UCSD-AML1 (cell line): Measurements from ENCODE around the gene GABRB1.

ENCODE experiments used
- DNase-seq: peaks from one replicate; lab custom pipeline; 2025; ENCODE audit not compliant: unreplicated experiment; lab: John Stamatoyannopoulos, UW

The GABRB1 gene

DNA sequence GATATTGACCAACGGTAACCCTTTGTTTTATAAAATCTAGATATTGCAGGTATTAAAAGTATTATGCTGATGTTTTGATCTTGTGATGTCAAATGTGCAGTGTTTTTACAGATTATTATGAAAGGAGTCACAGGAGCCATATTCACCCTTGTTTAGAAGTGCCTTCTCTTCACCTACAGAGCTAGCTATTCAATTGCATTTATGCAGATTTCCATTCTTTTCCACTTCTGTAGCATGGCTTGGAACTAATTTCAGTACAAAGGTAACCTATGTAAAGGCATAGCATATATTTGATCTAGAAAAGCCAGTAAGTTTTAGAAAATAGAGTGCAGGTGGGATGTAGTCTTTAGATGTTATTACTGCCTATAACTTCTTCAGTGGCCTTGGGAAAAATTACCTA lies 176.2 kb downstream of the GABRB1 start:
- DNase-seq, result no peak

DNA sequence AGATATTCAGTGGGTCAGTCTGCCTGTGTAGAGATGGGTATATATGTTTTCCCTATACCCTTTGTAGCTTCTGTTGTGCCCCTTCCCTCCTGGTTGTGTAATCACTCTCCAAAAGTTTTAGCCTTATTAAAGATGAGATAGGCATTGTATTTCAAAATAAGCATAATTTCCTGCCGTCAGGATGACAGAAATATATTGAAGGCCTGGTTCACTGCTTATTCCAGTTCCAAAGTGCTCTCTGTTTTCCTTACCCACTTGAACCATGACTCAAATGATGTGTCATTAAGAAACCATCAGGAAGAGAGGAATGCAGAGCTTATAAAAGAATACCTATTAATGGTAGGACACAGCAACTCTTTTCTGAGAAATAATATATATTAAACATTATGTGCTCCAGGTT lies 178.5 kb downstream of the GABRB1 start:
- DNase-seq, result no peak

DNA sequence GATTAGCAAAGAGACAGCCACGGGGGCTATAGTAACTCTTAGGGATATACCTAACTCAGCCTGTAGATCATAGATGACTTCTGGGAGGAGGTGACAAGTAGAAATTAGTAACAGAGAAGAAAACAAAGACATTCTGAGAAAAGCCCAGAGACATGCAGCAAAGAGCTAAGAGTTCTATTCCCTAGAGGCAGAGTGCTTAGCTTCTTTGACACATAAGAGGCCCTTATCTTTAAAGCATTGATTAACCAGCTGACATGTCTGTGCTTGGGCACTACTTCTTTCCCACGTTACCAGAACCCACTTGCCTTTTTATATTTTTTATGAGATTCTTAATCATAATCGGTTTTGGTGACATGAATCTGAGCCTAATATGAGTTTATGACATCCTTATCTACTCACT lies 179.5 kb downstream of the GABRB1 start:
- DNase-seq, result no peak

DNA sequence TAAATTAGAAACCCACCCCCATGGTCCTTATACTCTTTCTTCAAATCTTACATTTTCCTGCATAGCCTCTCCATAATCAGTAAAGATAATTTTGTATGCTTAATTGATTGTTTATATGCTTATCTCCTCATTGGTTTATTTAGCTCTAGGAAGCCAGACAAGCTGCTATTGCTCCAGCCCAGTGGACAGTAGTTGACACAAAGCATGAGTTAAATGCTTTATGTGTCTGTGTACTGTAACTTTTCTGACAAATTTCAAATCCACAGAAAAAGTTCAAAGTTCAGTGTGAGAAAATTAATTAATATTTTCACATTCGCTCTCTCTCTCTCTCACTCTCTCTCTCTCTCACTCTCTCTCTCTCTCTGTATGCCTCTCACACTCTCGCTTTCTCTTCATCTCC lies 181.7 kb downstream of the GABRB1 start:
- DNase-seq, result no peak

DNA sequence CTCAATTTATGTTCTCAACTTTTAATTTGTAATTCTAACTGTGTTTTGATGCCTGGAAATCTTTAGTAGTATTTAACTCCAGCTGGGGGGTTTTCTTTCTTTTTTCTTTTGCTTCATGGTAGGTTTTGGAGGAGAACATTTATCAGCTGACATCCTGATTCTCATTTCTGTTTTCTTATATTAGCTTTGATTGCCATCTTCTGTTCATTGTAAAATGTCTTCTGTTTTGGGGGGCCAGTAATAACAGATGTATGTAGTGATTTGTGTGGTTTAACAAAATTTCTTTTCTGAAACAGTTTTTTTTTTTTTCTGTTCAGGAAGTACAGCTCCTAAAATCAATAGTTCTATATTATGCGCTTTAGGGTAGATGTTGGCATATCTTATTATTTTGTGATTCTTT lies 182.2 kb downstream of the GABRB1 start:
- no peak for DNase-seq

DNA sequence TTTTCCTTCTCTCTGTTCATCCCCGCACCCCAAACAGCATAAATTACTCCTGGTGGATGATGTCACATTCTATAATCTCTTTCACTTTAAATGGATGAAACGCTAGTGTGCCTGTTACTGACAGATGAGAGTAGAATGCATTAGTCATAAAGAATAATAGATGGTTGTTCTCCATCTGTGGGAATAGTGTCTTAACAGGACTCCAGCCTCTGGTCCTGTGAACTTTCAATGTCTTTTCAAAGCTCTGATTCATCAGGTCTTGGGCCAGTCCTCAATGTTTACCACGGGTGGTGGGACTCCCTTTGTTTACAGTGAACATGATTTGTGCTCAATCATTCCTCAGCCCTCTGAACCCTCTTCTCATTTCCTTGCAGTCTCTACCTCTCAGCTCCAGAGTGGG lies 182.6 kb downstream of the GABRB1 start:
- no peak for DNase-seq

DNA sequence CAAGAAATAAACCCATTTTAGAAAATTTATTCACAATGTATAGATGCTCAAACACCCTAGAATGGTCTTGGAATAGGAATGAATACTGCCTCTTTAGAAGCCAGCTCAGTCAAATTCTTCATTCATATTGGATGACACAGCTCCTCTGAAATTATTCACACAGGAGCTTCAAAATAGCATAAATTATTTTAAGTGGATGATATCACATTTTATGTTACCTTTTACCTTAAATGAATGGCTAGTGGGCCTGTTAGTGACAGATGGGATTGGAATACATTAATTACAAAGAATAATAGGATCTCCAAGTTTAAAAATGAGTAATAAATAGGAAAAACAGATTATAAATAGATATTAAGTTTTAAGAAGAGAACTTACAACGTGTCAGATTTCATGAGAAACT lies 184.4 kb downstream of the GABRB1 start:
- no peak for DNase-seq

DNA sequence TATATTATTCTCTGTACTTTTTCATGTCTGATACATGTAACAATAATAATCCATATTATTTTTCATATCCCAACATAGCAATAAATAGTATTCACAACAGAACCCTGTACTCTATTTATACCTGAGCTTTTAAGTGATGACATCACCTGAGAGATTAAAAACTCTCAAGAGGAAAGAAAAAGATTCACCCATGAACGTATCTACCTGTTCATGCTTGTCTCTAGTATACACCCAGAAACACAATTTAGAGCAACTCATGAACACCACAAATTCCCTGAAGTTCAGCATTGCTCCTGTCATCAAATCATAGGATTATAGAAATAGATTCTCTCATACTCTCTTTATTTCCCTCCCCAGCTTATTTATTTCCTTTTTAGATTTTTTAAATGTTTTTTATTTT lies 185.9 kb downstream of the GABRB1 start:
- DNase-seq, result no peak

DNA sequence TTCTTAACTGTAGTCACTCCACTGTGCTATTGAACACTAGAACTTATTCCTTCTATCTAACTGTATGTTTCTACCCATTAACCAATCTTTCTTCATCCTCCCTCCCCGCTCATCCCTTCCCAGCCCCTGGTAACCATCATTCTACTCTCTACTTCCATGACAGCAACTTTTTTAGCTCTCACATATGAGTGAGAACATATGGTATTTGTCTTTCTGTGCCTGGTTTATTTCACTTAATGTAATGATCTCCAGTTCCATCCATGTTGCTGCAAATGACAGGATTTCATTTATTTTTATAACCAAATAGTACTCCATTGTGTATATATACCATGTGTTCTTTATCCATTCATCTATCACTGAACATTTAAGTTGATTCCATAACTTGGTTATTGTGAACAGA lies 186.5 kb downstream of the GABRB1 start:
- no peak for DNase-seq

DNA sequence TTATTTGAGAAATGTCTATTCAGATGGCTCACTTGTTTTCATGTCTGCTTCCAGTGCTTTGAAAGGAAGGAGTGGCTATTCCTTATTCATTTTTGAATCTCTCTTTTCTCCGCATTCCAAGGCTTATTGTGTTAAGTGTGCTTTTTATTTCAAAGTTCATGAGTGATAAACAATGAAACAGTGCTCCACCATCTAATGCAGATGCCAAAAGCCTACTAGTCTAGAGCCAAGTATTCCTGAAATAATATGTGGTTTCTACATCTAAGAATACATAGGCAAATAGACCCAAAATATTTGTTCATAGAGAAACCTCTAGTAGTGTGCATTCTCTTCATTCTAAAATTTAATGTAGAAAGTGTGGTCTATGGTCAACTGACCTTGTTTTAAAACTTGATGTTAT lies 187.3 kb downstream of the GABRB1 start:
- no peak for DNase-seq

DNA sequence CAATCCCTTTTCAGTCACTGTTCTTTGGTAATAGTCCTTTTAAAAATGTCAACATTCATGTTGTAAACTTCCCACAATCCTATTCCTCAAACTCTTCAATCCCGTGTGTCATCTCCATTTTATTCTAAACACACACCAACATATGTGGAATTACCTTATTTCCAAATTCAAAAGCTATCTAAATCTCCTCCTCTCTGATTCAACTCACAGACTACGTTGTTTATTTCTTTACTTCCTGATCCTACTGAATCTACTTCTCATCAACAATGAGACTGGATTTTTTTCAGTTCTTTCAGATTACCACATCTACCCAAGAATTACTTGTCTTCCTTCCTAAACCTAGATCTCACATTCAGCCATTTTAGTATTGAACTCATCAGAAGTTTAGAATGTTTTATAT lies 188.2 kb downstream of the GABRB1 start:
- DNase-seq, result no peak

DNA sequence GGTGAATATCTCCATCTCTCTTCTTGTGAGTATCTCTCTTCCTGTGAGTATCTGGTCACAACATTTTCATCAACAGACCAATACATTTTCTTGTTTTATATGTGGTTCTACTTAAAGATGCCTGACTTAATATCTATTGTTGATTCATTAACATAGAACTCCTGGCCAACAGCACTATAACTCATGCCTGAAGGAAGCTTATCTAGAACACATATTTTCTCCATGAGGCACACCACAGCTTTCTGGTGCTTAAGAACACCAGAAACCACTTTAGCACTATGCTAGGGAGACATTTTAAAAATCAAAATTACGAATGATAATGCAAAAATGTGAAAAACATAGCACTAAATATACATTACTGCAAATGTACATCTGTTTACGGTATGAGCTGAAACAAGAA lies 190.4 kb downstream of the GABRB1 start:
- DNase-seq, result no peak

DNA sequence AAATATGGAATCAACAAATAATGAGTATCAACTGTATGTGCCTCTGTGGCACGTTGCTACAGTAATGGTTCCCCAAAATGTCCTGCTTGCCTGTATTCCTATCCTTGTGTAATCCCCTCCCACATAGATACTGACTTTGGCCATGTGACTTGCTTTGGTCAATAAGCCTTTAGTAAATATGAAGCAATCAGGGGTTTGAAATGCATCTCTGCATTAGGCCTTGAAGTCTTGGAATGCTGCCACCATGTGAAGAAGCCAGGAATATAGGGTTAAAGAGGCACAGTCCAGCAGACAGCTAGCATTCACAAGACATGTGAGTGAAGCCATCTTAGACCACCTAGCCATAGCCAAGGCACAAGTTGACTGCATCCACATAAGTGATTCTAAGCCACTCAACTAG lies 190.9 kb downstream of the GABRB1 start:
- DNase-seq, result no peak

DNA sequence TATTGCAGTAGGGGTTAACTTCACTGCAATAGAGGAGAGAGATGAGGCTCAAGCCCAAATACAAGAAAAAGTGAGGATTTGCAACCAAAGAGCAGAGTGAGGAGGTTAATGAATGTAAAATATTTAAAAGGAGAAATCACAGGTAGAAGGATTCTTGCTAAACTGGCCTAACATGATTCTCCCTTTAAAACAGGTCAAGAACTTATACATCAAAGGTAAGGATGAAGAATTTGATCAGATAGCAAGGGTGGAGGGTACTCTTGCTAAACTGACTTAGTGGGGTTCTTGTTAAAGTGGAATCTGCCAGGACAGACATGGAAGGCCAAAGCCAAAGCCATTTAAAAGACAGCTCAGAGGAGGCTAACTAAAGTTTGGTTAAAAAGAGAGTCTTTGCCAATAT lies 193.0 kb downstream of the GABRB1 start:
- no peak for DNase-seq

DNA sequence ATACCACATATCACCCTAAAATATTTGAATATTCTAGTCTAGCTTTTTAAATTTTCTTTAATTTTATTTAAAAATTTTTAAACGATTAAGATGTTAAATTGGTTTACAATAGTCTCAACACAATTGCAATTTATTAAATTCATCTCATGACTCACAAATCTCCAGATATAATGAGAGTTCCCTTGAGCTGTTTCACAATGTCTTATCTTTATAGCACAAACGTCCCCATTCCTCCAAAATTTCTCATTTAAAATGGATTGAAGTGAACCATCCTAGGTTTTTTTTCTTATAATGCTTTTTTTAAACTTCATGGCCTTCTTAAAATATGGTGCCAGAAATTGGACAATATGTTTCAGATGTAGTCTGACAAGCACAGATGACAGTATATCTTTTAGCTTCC lies 204.4 kb downstream of the GABRB1 start:
- no peak for DNase-seq

DNA sequence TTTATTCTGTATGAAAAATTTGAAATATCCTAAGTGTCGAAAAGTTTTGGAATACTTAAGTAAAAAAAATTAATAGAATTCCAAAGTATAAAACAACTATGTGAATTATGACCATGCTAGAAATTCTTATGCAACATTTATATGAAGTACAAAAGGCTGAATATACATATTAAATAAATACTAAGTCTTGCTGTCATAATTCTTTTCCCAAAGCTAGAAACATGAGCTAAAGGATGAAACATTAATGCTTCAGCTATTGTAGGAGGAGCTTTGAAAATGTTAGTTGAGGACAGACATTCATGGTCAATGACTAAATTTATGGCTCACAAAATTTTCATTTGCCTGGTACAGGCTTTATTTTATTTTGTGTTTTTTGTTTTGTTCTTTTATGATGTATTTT lies 207.3 kb downstream of the GABRB1 start:
- no peak for DNase-seq

DNA sequence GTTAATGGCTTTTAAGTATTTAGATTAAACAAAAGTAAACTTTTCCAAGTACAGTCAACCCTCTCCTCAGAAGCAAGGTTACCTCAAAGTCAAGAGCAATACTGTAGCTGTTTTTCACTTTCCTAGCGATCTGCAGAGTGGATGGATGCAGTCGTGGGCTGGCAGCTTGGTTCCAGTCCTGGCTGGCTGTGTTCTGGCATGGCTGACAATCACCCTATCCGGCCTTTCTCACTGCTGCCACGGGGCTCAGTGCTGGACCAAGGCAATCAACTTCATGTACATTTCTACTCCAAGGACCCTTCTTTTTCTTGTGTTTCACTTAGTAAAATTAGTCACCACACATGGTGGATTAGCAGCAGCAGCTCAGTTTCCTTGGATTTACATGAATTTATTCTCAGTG lies 208.3 kb downstream of the GABRB1 start:
- peak; percentile 6 for DNase-seq

DNA sequence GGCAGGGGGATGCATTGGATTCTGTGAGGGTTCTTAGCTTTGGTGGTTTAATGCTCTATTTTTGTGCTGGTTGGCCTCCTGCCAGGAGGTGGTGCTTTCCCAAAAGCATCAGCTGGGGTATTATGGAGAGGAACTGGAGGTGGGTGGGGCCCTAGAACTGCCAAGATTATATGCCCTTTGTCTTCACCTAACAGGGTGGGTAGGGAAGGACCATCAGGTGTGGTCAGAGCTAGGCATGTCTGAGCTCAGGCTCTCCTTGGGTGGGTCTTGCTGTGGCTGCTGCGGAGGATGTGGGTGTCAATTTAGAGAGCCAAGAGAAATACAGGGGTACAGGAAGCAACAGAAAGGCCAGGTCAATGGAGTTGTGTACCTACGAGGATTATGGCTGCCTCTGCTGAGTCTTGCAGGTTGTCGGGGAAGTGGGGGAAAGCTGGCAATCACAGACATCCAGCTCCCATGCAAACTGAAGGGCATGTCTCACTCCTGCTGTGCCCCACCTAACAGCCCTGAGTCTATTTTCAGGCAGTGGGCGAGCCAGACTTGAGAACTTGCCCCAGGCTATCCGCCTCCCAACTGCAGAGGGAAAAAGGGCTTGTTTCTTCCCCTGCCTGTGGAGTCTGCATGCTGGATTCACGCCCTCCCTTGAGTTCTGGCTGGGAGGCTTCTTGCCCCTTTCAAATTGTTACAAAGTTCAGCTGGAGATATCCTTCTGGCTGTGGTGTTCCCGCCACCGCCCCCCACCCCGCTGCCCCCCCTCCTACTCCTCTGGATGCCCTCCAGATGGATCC lies 220.2 kb downstream of the GABRB1 start:
- DNase-seq, result no peak

DNA sequence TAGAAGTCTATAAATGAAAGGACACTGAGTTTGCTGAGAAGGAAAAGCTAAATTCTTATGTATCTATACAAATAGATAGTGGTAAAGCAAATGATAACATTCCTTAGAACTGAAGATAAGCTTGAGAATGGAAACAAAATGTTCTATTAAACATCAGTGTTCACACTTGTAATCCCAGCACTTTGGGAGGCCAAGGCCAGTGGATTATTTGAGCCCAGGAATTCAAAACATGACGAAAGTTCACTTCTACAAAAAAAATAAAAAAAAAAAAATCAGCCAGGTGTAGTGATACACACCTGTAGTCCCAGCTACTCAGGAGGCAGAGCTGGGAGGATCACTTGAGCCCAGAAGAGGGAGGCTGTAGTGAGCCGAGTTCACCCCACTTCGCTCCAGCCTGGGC lies 232.4 kb downstream of the GABRB1 start:
- DNase-seq, result no peak

DNA sequence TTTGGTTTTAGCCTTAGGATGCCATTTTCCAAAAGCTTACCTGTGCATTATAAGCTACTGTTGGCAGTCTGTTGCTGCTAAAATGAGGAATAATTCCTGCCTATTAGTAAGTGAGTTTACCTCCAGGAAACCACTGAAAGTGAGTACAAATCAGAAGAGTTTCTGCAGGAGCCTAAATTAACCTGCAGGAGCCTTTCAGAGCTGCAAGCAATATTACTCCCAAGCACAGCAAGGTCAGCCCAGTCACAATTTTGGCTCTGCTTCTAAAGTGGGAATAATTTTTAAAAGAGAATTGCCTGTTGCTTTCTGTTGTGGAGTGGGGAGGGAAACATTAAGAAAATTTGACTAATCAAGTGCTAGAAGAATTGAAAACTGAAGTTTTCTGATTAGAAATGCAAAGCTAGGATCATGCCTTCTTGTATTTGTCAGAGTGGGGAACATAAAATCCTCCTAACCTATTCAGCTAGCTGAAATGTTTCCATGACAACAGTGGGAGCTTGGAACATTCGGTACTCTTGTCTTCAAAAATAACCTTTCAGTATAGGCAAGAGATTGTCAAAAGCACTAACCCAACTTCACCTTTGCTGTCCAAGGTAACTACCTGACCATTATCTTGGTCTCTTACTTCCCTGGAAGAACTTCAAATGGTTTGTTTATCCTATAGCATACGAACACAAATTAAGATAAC lies 239.0 kb downstream of the GABRB1 start:
- DNase-seq, result no peak

DNA sequence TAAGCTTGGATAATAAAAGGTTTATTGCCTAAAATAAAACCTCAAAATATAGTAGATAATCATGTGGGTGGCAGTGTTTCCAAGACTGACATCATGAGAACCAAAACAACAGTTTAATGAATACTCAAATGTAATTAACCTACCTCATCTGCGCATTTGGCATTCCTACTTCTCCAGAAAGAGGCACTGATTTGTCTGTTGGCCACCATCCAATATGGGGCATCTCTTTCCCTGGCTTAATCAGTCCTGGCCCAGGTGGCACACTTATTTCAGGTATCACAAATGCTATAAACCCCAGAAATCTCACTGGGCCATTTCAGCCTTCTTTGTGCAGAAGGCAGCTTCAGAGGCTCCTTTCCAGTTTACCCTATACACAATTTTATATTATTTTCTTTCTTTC lies 239.9 kb downstream of the GABRB1 start:
- no peak for DNase-seq

DNA sequence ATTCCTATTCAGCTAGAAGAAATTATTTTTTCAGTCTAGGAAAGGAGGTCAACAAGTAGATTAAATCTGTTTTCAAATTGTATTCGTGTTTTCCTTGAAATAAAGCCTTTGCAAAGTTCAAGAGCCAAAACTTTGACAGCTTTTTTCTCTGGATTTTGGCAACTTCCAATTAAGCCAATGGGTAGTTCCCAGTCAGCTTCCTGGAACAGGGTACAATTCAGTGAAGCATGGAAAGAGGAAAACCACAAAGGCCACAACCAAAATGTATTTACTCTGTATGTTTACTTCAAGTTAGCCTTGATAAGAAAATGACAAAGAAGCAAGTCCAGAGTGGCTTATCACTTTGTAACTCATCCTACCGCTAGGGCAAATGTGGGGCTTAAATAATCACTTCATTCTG lies 243.5 kb downstream of the GABRB1 start:
- no peak for DNase-seq

DNA sequence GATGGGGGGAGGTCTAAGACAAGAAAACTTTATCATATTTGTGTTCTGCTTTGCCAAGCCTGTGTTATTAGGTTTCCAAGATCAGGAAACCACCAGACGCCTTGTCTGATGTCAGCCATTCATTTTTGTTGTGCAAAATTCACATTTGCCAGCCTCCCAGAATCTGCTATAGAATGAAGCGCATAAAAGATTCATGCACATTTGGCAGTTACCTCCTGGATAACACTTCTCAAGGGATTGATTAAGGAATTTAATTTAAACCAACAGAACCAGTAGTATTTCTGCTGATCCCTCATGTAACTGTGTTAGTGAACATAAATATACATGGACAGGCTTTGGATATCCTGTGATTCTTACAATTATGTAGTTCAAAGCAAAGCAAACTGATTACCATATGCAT lies 244.2 kb downstream of the GABRB1 start:
- no peak for DNase-seq
